Colonic mucosa (tissue), 4 donors: ENCODE results near the gene STARD5. TPM values are rescaled to one million over a fixed set of nuclear protein-coding genes. Genes with fewer than 3 reads are reported as not detected.

Experiments
- DNase-seq: peaks from one replicate; pipeline ENCODE4 v3.0.0-alpha.2; 2020
- H3K27ac ChIP-seq: fragments of 200-600 bp; one replicate; pipeline ENCODE4 v1.8.0; 2021
- H3K27me3 ChIP-seq: fragments of 200-600 bp; one replicate; pipeline ENCODE4 v1.8.0; 2021
- H3K36me3 ChIP-seq: fragments of 200-600 bp; one replicate; pipeline ENCODE4 v1.8.0; 2021
- H3K4me1 ChIP-seq: fragments of 200-600 bp; one replicate; pipeline ENCODE4 v1.8.0; 2021; ENCODE audit warnings: mild to moderate bottlenecking
- H3K4me3 ChIP-seq: fragments of 200-600 bp; one replicate; pipeline ENCODE4 v1.8.0; 2021
- H3K9ac ChIP-seq, 2 donors: one replicate each; pipeline ENCODE4 v1.7.0; 2013; ENCODE audit warnings: control low read depth in 2 of 2, low read depth in 2 of 2, low read length in 2 of 2
- H3K9me3 ChIP-seq: fragments of 200-600 bp; one replicate; pipeline ENCODE4 v1.8.0; 2021
- CTCF ChIP-seq: fragments of 200-600 bp; IDR thresholded peaks from one replicate; pipeline ENCODE4 v1.8.0; 2022; ENCODE audit warnings: antibody characterized with exemption, mild to moderate bottlenecking
- intact Hi-C: fragments of 100-400 bp; cut with DNase I; formaldehyde crosslinking; loops from one replicate; pipeline ENCODE4 v1.14.1; 2022
- total RNA-seq, 2 donors: library from RNA; stranded (reverse); fragmentation: NEBNext Ultra II Directional in 1 of 2; extraction: Animal tissue kit (Norgen Biotek cat#: 25700) in 1 of 2; gene quantifications; one replicate each; pipeline ENCODE4 v1.2.1, GENCODE V29; 2021
- donor health status: healthy.
- donor health status: DM: no; HTN: no; CAD: no.
- donor health status: DM: no; HTN: no; CAD: no.

STARD5 gene
- total RNA-seq, 2 donors from 2014 or later = 34.7 to 38.7 TPM

GRCh38 chr15:81268881-81269601, 54.9 kb downstream of the STARD5 start:
- H3K36me3 ChIP-seq = no peaks in the 10 kb centered on the region
- DNase-seq = no peak
- no peak overlapping the region for H3K9ac ChIP-seq
- no peaks in the 10 kb centered on the region for H3K9me3 ChIP-seq
- H3K27ac ChIP-seq = no peak overlapping the region
- H3K4me3 ChIP-seq = no peak overlapping the region
- intact Hi-C loops = loop anchor here (5.0 kb wide), 1 partner anchor 282 kb away; the partner anchor contains the start of gene MESD
- H3K27me3 ChIP-seq = no peaks in the 10 kb centered on the region
- H3K4me1 ChIP-seq = peaks cover 5% of the 10 kb centered on the region
- TF ChIP-seq CTCF = no peak

- no peak overlapping the region for H3K9ac ChIP-seq
- intact Hi-C loops = loop anchor here (5.0 kb wide), 1 partner anchor 281 kb away; the partner anchor contains the start of gene MESD
- H3K4me3 ChIP-seq = no peak overlapping the region
- H3K27ac ChIP-seq = no peak overlapping the region
- no peak for TF ChIP-seq CTCF
- peaks cover 5% of the 10 kb centered on the region for H3K4me1 ChIP-seq
- DNase-seq = no peak
- no peaks in the 10 kb centered on the region for H3K36me3 ChIP-seq
- H3K9me3 ChIP-seq = no peaks in the 10 kb centered on the region
- no peaks in the 10 kb centered on the region for H3K27me3 ChIP-seq
Measured at GRCh38 chr15:81268340-81268739, 55.6 kb downstream of the STARD5 start.

- peak; percentile 88 for DNase-seq
- Histone ChIP-seq H3K4me3 (no peak overlapping the region), H3K27ac (no peak overlapping the region), H3K9ac (peak overlapping the region in 1 of 2 donors; percentile 1), H3K4me1 (peaks cover 5% of the 10 kb centered on the region), H3K36me3 (no peaks in the 10 kb centered on the region), H3K9me3 (no peaks in the 10 kb centered on the region), H3K27me3 (no peaks in the 10 kb centered on the region)
- intact Hi-C loops = loop anchor here (2.0 to 5.0 kb wide), 3 partner anchors 111 to 279 kb away; partner anchors contain the start of gene MESD
- TF ChIP-seq CTCF = peak; percentile 88
Measured at GRCh38 chr15:81265944-81266775, 57.8 kb downstream of the STARD5 start.

- no peak overlapping the region for H3K27ac ChIP-seq
- H3K36me3 ChIP-seq = no peaks in the 10 kb centered on the region
- no peak for TF ChIP-seq CTCF
- no peaks in the 10 kb centered on the region for H3K9me3 ChIP-seq
- intact Hi-C loops = loop anchor here (2.0 to 5.0 kb wide), 2 partner anchors 159 to 278 kb away; partner anchors contain the start of gene MESD
- peaks cover 5% of the 10 kb centered on the region for H3K4me1 ChIP-seq
- peak overlapping the region in 1 of 2 donors; percentile 1 for H3K9ac ChIP-seq
- no peak overlapping the region for H3K4me3 ChIP-seq
- DNase-seq = no peak
- H3K27me3 ChIP-seq = no peaks in the 10 kb centered on the region
Measured at GRCh38 chr15:81265256-81265943, 58.5 kb downstream of the STARD5 start.
